Measurements from ENCODE around the gene NAA38.

Gene NAA38

DNA sequence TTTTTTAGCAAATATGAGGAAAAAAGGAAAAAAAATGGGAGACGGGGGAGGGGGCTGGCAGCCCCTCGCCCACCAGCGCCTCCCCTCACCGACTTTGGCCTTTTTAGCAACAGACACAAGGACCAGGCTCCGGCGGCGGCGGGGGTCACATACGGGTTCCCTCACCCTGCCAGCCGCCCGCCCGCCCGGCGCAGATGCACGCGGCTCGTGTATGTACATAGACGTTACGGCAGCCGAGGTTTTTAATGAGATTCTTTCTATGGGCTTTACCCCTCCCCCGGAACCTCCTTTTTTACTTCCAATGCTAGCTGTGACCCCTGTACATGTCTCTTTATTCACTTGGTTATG, 3.7 kb downstream of the NAA38 start:
- no peak for DNase-seq (ENCODE audit: extremely low read depth in 1 of 2, low read depth in 1 of 2)

DNA sequence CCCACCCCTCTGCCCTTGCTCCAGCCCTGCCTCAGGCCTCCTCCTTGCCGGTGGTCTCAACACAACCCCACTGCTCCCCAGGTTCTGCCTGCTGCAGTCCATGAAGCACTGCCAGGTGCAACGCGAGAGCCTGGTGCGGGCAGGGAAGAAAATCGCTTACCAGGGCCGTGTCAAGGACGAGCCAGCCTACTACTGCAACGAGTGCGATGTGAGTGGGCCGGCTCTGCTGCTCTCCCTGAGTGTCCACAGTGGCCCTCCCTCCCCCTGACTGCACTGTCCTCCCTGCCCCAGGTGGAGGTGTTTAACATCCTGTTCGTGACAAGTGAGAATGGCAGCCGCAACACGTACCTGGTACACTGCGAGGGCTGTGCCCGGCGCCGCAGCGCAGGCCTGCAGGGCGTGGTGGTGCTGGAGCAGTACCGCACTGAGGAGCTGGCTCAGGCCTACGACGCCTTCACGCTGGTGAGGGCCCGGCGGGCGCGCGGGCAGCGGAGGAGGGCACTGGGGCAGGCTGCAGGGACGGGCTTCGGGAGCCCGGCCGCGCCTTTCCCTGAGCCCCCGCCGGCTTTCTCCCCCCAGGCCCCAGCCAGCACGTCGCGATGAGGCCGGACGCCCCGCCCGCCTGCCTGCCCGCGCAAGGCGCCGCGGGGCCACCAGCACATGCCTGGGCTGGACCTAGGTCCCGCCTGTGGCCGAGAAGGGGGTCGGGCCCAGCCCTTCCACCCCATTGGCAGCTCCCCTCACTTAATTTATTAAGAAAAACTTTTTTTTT, 4.3 kb downstream of the NAA38 start:
- no peak for DNase-seq (ENCODE audit: extremely low read depth in 1 of 2, low read depth in 1 of 2)

DNA sequence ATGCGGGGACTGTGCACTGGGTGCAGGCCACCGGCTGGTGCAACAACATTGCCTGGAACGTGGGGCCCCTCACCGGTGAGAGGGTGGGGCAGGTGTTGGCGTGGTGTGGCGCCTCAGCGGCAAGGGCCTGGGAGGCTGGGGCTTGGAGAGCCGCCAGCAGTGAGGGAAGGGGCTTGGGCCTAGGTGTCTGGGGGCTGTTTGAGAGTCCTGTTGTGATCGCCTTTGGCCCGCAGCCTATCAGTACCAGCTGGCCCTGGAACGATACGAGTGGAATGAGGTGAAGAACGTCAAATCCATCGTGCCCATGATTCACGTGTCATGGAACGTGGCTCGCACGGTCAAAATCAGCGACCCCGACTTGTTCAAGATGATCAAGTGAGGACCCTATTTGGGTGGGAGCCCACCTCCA, 5.1 kb downstream of the NAA38 start:
- no peak for DNase-seq (ENCODE audit: extremely low read depth in 1 of 2, low read depth in 1 of 2)

DNA sequence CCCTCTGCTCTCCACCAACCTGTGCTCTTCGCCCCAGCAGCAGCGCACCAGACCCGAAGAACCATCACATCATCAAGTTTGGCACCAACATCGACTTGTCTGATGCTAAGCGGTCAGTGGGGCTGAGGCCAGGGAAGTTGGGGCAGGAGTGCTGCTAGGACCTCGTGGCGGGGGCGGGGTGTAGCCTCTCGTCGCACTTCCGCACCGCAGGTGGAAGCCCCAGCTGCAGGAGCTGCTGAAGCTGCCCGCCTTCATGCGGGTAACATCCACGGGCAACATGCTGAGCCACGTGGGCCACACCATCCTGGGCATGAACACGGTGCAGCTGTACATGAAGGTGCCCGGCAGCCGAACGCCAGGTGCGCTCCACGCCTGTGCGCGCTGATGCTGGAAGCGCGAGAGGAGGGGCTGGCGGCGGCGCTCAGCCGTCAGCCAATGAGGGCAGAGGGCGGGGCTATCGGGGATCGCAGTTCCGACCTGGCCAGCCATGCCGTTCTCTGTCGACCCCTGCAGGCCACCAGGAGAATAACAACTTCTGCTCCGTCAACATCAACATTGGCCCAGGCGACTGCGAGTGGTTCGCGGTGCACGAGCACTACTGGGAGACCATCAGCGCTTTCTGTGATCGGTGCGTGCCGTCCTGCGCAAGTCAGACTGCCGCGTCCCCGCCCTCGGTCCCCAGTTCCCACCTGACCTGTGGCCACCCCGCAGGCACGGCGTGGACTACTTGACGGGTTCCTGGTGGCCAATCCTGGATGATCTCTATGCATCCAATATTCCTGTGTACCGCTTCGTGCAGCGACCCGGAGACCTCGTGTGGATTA, 5.7 kb downstream of the NAA38 start:
- DNase-seq (ENCODE audit: extremely low read depth in 1 of 2, low read depth in 1 of 2) = peak; percentile 82 to 86

DNA sequence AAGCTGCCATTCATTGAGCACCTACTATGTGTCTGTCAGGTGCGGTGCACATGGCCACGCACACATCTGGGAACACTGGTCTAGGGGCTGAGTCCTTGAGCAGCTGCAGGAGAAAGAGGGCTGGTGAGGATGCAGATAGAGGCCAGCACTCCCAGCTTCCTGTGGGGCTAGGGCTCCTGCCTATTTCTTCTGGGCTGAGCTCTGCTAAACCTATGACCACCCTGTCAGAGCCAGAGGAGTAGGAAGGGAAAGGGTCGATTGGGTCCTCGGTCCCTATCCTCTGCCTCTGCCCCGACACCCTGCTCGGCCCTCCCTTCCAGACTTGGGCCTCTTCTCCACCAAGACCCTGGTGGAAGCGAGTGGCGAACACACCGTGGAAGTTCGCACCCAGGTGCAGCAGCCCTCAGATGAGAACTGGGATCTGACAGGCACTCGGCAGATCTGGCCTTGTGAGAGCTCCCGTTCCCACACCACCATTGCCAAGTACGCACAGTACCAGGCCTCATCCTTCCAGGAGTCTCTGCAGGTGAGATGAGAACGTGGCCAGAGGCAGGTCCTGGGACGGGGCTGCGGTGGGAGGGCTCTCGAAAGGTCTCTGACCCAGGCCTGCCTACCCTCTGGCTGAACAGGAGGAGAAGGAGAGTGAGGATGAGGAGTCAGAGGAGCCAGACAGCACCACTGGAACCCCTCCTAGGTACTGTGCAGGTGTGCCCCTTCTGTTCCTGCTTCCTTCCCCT, 6.5 kb downstream of the NAA38 start:
- DNase-seq (ENCODE audit: extremely low read depth in 1 of 2, low read depth in 1 of 2) = no peak

DNA sequence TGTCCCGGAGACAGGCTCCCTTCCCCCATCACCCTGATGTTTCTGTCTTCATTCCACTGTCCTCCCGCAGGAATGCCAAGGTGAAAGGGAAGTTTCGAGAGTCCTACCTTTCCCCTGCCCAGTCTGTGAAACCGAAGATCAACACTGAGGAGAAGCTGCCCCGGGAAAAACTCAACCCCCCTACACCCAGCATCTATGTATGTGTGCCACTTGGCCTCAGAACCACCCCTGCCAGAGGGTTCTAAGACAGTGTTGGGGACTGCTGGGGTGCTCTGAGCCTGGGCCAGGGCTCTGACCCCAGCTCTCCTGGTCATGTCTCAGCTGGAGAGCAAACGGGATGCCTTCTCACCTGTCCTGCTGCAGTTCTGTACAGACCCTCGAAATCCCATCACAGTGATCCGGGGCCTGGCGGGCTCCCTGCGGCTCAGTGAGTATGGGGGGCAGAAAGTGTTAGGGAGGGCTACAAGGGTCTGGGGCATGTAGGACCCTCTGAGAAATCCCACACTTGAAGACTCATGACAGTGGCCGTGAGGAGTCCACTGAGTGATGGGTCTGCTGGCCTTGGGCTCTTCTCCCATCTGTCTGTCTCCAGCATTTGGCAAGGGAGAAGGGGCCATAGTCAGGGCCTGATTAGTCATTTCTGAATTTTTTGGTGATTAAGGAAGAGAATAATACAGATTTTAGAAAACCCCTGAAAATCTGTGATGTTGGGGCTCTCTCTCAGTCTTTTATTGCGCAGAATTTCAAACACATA, 7.4 kb downstream of the NAA38 start:
- no peak for DNase-seq (ENCODE audit: extremely low read depth in 1 of 2, low read depth in 1 of 2)

DNA sequence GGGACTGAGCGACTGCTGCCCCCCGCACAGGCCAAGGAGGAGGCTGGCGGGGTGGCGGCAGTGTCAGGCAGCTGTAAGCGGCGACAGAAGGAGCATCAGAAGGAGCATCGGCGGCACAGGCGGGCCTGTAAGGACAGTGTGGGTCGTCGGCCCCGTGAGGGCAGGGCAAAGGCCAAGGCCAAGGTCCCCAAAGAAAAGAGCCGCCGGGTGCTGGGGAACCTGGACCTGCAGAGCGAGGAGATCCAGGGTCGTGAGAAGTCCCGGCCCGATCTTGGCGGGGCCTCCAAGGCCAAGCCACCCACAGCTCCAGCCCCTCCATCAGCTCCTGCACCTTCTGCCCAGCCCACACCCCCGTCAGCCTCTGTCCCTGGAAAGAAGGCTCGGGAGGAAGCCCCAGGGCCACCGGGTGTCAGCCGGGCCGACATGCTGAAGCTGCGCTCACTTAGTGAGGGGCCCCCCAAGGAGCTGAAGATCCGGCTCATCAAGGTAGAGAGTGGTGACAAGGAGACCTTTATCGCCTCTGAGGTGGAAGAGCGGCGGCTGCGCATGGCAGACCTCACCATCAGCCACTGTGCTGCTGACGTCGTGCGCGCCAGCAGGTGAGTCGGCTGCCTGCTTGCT, 8.1 kb downstream of the NAA38 start:
- no peak for DNase-seq (ENCODE audit: extremely low read depth in 1 of 2, low read depth in 1 of 2)

DNA sequence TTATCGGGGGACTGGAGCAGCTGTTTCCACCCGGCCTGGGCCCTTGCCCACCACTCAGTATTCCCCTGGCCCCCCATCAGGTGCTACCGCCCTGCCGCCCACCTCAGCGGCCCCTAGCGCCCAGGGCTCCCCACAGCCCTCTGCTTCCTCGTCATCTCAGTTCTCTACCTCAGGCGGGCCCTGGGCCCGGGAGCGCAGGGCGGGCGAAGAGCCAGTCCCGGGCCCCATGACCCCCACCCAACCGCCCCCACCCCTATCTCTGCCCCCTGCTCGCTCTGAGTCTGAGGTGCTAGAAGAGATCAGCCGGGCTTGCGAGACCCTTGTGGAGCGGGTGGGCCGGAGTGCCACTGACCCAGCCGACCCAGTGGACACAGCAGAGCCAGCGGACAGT, 8.6 kb downstream of the NAA38 start:
- no peak for DNase-seq (ENCODE audit: extremely low read depth in 1 of 2, low read depth in 1 of 2)

DNA sequence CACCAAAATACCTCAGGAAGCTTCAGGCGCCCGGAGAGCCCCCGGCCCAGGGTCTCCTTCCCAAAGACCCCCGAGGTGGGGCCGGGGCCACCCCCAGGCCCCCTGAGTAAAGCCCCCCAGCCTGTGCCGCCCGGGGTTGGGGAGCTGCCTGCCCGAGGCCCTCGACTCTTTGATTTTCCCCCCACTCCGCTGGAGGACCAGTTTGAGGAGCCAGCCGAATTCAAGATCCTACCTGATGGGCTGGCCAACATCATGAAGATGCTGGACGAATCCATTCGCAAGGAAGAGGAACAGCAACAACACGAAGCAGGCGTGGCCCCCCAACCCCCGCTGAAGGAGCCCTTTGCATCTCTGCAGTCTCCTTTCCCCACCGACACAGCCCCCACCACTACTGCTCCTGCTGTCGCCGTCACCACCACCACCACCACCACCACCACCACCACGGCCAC, 9.2 kb downstream of the NAA38 start:
- DNase-seq (ENCODE audit: extremely low read depth in 1 of 2, low read depth in 1 of 2) = no peak

DNA sequence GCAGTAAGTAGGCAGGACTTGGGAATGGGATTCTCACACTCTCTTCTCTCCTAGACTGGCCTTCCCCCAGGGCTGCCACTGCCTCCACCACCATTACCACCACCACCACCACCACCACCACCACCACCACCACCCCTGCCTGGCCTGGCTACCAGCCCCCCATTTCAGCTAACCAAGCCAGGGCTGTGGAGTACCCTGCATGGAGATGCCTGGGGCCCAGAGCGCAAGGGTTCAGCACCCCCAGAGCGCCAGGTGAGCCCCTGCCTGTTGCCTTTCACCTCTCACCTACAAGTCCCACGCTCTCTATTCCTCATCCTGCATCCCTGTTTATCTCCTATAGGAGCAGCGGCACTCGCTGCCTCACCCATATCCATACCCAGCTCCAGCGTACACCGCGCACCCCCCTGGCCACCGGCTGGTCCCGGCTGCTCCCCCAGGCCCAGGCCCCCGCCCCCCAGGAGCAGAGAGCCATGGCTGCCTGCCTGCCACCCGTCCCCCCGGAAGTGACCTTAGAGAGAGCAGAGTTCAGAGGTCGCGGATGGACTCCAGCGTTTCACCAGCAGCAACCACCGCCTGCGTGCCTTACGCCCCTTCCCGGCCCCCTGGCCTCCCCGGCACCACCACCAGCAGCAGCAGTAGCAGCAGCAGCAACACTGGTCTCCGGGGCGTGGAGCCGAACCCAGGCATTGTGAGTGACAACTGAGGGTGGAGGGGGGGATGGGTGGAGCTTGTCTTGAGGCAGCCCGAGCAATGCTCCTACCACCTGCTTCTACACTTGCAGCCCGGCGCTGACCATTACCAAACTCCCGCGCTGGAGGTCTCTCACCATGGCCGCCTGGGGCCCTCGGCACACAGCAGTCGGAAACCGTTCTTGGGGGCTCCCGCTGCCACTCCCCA, 10.3 kb downstream of the NAA38 start:
- no peak for DNase-seq (ENCODE audit: extremely low read depth in 1 of 2, low read depth in 1 of 2)

DNA sequence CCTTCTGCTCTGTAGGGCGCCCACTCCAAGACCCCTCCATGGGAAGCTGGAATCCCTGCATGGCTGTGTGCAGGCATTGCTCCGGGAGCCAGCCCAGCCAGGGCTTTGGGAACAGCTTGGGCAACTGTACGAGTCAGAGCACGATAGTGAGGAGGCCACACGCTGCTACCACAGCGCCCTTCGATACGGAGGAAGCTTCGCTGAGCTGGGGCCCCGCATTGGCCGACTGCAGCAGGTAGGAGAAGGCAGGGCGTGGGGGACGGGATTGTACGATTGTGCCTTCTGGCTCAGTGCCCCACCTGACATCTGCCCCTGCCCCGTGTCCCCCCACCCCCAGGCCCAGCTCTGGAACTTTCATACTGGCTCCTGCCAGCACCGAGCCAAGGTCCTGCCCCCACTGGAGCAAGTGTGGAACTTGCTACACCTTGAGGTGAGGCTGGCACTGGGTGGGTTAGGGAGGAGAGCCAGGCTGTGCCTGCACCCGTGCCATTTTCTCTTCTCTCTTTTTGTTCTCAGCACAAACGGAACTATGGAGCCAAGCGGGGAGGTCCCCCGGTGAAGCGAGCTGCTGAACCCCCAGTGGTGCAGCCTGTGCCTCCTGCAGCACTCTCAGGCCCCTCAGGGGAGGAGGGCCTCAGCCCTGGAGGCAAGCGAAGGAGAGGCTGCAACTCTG, 11.2 kb downstream of the NAA38 start:
- DNase-seq (ENCODE audit: extremely low read depth in 1 of 2, low read depth in 1 of 2) = no peak

DNA sequence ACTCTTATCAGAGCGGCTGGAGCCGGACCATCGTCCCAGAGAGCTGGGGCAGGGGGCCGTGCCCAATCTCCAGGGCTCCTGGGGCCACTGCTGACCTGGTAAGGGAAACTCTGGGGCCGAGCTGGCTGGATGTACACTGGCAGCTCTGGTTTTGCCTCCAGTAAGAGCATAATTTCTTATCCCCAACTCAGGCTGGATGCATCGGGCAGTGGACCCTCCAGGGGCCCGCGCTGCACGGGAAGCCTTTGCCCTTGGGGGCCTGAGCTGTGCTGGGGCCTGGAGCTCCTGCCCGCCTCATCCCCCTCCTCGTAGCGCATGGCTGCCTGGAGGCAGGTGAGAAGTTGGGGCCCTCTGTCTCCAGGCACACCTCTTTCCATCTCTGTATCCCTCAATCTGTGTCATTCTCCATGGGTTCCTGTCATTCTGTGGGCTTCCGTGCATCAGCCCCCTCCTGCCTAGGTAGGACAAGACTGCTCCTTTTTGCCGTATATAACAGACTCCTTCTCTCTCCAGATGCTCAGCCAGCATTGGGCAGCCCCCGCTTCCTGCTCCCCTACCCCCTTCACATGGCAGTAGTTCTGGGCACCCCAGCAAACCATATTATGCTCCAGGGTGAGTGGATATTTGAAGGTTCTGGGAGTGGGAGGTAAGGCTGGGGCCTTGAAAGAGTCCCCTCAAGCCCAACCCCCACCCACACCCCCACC, 11.8 kb downstream of the NAA38 start:
- no peak for DNase-seq (ENCODE audit: extremely low read depth in 1 of 2, low read depth in 1 of 2)

DNA sequence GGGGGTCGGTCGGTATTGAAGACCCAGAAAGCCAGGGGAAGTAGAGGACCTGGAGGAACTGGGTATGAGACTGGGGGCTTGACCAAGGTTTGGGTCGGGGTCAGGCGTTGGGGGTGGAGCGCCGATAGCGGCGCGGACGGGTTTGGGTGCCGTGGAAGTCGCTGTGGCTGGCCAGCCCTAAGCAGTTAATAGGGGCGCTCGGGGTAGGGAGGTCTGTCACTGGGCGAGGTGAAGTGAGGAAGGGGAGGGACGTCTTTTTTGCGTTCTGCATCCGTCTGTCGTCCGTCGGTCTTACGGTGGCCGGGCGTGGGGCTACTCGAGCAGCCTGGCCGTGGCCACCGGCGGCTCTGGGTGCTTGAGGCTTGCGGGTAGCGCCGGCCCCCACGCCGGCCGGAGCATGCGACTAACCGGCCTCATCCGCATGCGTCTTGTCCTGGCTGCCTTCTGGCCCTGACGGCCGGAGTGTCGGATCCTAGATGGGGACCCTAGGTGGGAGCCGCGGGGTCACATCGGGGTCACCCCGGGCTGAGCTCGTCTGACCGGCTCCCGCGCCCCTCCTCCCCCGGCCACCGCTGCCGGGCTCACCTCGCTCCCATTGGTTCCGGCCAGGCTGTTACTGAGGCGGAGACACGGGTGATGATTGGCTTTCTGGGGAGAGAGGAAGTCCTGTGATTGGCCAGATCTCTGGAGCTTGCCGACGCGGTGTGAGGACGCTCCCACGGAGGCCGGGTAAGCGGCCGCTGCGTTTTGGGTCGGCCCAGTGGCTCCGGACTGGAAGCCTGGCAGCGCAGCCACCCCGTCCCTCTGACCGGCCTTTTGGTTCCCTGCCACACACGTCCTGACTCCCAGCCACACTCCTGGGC, 12.8 kb downstream of the NAA38 start:
- peak; percentile 71 to 85 for DNase-seq (ENCODE audit: extremely low read depth in 1 of 2, low read depth in 1 of 2)

DNA sequence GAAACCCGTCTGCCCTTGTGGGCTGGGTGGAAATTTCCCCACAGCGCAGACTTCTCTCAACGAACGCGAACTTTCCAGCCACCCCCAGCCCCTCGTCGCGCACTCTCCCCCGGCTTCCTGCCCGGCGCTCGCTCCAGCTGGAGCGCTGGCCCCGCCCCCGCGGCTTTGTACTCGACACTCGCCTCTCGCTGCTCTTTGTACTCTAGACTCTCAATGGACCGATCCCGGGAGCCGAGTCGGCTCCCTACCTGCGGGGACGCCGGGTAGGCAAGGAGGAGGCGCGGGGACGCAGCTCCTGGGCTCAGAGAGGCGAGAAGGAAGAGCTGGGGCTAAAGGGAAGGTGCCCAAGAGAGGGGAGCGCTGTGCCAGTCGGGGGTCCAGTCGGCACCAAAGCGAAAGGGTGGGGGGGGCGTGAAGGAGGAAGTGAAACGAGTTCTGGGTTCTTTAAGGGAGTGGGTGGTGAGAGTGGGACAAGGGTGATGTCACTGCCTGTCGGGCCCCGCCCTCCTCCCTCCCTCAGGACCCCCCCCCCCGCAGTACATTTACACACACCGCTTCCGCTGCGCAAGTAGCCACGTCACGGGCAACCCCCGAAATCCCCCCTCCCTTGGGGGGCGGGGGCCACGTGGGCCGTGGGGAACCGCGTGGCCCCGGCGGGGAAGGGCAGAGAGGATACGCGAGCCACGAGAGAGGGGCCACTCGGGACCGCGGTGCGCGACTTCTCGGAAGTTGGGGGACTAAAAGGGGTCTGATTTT, 13.6 kb downstream of the NAA38 start:
- DNase-seq (ENCODE audit: extremely low read depth in 1 of 2, low read depth in 1 of 2) = peak; percentile 79

DNA sequence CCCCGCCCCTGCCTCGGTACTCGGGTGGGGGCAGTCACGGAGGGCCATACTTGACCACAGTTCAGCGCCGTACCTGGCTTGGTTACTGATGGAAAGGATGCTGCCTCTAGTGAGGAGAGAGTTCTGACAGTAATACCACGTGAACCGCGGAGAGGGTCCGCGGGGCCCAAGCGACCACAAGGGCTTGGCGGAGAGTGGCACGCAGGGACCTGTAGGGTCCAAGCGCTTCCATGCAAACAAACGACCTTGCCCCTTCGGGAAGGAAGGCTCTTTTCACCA, 14.2 kb downstream of the NAA38 start:
- no peak for DNase-seq (ENCODE audit: extremely low read depth in 1 of 2, low read depth in 1 of 2)

DNA sequence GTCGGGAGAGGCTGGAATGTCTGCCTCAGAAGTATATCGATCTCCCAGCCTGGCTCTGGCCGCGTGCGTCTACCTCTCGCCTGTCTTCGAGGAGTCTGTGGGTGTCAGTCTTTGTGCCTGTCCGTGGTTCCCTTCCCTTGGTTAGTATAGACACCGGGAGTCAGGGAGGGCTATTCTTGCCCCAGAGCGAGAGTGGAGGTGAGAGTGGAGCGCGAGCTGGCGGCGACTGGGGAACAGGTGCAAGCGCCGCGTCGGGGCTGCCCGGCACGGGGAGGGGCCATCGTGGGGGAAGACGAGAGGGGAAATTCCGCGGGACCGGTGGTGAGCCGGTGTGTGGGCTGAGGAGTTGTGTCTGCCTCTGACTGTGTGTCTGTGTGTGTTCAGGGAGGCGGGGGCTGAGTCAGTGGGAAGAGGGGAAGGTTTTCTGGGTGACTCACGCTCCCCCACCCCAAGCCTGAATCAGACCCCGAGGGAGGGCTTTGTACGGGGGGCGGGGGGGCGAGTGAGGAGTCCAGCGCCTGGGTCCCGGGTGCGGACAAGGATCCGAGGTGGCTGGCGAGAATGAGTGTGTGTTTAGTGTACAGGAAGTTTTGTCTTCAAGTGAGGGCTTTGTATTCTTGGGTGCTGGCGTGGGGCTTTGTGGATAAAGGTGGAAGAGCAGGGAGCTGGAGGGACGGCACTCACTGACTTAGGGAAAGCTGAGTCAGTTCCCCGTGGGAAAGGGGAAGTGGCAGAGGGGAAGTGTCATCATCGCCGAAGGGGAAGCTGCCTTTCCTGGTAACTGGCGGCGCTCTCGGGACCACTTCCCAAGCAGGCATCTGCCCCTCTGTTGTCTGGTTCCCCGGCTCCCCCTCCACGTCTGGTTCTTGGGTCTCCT, 14.7 kb downstream of the NAA38 start:
- DNase-seq (ENCODE audit: extremely low read depth in 1 of 2, low read depth in 1 of 2) = peak; percentile 91 to 97
